Thyroid gland (tissue), 4 donors: ENCODE measurements around the gene ETS1. TPM values are rescaled to one million over a fixed set of nuclear protein-coding genes. Genes with fewer than 3 reads are reported as not detected.

Source experiments
- DNase-seq, 2 donors: peaks; one replicate each; pipeline ENCODE4 v3.0.0-alpha.2; 2019
- H3K27ac ChIP-seq, 3 donors: fragments of 200-600 bp; sonication (generic); 1 replicate in 2 of 3; 2 replicates in 1 of 3; pipeline ENCODE4 v1.5.1; 2016 to 2019; ENCODE audit warnings: mild to moderate bottlenecking in 1 of 3, moderate library complexity in 1 of 3
- H3K27me3 ChIP-seq: fragments of 200-600 bp; sonication (generic); one replicate; pipeline ENCODE4 v1.5.1; 2019
- H3K36me3 ChIP-seq, 2 donors: fragments of 200-600 bp; sonication (generic); one replicate each; pipeline ENCODE4 v1.5.1; 2016 to 2019
- H3K4me1 ChIP-seq, 2 donors: fragments of 200-600 bp; sonication (generic); one replicate each; pipeline ENCODE4 v1.5.1; 2017 to 2019
- H3K4me3 ChIP-seq, 3 donors: fragments of 200-600 bp; sonication (generic); replicated peaks in 1 of 3; 1 replicate in 2 of 3; 2 replicates in 1 of 3; pipeline ENCODE4 v1.5.1; 2016; ENCODE audit warnings: mild to moderate bottlenecking in 1 of 3
- H3K9me3 ChIP-seq: fragments of 200-600 bp; sonication (generic); one replicate; pipeline ENCODE4 v1.5.1; 2017
- POLR2A ChIP-seq, 2 donors: fragments of 450-650 bp; IDR thresholded peaks; one replicate each; pipeline ENCODE4 v1.6.1; 2017; ENCODE audit warnings: antibody characterized with exemption in 2 of 2, mild to moderate bottlenecking in 2 of 2, moderate library complexity in 1 of 2
- WGBS, 2 donors: methylation state at CpG; one replicate each; pipeline ENCODE4 v1.1.5; 2017; 5-methylcytosine and 5-hydroxymethylcytosine counted together
- intact Hi-C: fragments of 100-400 bp; cut with DNase I; formaldehyde crosslinking; loops from one replicate; pipeline ENCODE4 v1.15.1; 2023
- total RNA-seq, 4 donors: library from RNA; depleted of rRNA; stranded (reverse); fragments of >200 nt; gene quantifications; one replicate each; pipeline ENCODE4 v1.2.3, GENCODE V29; 2016
- TF ChIP-seq, protein P1 (sequence below), 6 experiments: fragments of 200-600 bp in 3 of 6; fragments of 450-650 bp in 3 of 6; sonication (generic) in 3 of 6; IDR thresholded peaks; one replicate each; pipeline ENCODE4 v1.5.1; 2016 to 2019; ENCODE audit warnings: antibody characterized with exemption in 6 of 6, mild to moderate bottlenecking in 2 of 6, inconsistent platforms in 1 of 6, moderate library complexity in 1 of 6

The ETS1 gene
- total RNA-seq, 4 donors from 2014 or later: 38.4 to 79.4 (median 58.4) TPM

DNA sequence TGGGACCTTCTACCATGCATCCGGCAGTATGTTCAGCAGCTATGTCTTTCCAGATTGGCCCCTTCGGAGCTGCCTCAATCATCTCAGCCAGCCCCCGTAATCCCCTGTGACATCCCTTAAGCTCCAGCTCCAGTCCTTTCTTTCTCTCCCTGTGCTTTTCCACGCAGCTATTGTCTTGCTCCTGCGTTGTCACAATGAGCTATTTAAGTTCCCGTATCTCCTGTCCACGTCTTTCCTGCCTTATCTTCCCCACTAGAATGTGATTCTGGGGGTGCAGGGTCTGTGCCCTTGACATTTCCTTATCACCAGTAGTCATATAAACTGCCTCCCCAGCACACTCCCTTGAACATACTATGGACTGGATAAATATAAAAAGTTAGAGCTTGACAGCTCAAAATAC is 5.1 kb upstream of the ETS1 start:
- Histone ChIP-seq H3K4me1 (no peaks in the 10 kb centered on the region), H3K9me3 (no peaks in the 10 kb centered on the region), H3K4me3 (no peak overlapping the region), H3K27ac (no peak overlapping the region), H3K27me3 (no peaks in the 10 kb centered on the region), H3K36me3 (no peaks in the 10 kb centered on the region)
- no peak for DNase-seq
- TF ChIP-seq, protein P1, sequence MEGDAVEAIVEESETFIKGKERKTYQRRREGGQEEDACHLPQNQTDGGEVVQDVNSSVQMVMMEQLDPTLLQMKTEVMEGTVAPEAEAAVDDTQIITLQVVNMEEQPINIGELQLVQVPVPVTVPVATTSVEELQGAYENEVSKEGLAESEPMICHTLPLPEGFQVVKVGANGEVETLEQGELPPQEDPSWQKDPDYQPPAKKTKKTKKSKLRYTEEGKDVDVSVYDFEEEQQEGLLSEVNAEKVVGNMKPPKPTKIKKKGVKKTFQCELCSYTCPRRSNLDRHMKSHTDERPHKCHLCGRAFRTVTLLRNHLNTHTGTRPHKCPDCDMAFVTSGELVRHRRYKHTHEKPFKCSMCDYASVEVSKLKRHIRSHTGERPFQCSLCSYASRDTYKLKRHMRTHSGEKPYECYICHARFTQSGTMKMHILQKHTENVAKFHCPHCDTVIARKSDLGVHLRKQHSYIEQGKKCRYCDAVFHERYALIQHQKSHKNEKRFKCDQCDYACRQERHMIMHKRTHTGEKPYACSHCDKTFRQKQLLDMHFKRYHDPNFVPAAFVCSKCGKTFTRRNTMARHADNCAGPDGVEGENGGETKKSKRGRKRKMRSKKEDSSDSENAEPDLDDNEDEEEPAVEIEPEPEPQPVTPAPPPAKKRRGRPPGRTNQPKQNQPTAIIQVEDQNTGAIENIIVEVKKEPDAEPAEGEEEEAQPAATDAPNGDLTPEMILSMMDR (IDR thresholded peaks at IDR 0.05): no peak
- TF ChIP-seq POLR2A (IDR thresholded peaks at IDR 0.05): no peak
- WGBS, 2 donors: 81 to 83% methylated on average over 7 of the region's 7 CpGs
- intact Hi-C loops: no loop called here

DNA sequence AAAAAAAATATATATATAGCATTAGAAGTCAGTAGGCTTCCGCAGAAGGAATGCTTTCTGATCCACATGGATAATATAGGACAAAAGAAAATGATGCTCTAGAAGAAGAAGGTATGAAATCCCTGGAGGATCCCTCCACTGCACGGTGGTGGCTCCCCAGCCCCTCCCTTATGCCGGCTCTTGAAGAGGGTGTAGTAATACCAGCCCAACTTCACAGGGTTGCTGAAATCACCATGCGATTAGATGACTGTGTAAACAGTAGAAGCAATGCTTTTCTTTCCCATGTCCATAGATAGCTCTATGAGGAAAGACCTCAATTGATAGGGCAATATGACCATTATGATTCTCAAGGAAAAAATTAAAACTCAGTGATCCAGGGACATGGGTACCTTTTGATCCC is 3.2 kb upstream of the ETS1 start:
- Histone ChIP-seq H3K4me3 (no peak overlapping the region), H3K9me3 (no peaks in the 10 kb centered on the region), H3K4me1 (no peaks in the 10 kb centered on the region), H3K36me3 (no peaks in the 10 kb centered on the region), H3K27ac (no peak overlapping the region), H3K27me3 (no peaks in the 10 kb centered on the region)
- TF ChIP-seq, protein P1 (IDR thresholded peaks at IDR 0.05): no peak
- TF ChIP-seq POLR2A (IDR thresholded peaks at IDR 0.05): no peak
- intact Hi-C loops: no loop called here
- no peak for DNase-seq
- 43 to 57% methylated on average over 4 of the region's 4 CpGs for WGBS, 2 donors

DNA sequence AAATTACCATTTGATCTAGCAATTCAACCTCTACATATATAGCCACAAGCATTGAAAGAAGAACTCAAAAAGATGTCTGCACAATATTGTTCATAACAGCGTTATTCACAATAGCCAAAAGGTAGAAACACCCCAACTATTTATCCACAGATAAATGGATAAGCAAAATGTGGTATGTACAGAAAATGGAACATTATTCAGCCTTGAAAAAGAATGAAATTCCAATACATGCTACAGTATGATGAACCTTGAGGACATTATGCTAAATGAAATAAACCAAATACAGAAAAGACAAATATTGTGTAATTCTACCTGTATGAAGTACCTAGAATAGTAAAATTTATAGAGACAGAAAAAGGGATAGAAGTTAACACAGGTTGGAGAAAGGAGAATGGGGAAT is 2.6 kb upstream of the ETS1 start:
- no peaks in the 10 kb centered on the region for H3K36me3 ChIP-seq
- WGBS, 2 donors: 95 to 98% methylated on average over 1 of the region's 1 CpG
- H3K27ac ChIP-seq: no peak overlapping the region
- H3K4me1 ChIP-seq: no peaks in the 10 kb centered on the region
- no peak for DNase-seq
- TF ChIP-seq POLR2A (IDR thresholded peaks at IDR 0.05): no peak
- TF ChIP-seq, protein P1 (IDR thresholded peaks at IDR 0.05): no peak
- intact Hi-C loops: no loop called here
- no peaks in the 10 kb centered on the region for H3K9me3 ChIP-seq
- H3K27me3 ChIP-seq: no peaks in the 10 kb centered on the region
- no peak overlapping the region for H3K4me3 ChIP-seq

DNA sequence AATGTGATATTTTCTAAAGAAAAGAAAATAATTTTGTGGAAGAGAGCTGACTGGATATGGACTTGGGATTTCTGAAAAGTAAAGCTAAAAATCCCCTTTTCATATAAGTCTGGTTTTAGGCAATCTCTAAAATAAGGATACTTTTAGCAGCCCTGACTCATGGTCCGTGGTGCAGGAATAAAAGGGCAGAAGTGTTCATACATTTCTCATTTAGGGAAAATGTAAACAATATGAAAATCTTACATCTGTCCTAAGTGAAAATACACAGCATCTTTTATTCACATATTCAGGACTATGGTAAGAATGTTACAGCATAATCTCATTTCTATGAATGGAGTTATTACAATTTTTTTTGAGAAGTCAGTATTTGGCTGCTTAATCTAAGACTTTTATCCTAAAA is 735 bp upstream of the ETS1 start:
- Histone ChIP-seq H3K27me3 (no peaks in the 10 kb centered on the region), H3K4me3 (no peak overlapping the region), H3K9me3 (no peaks in the 10 kb centered on the region), H3K27ac (no peak overlapping the region), H3K4me1 (no peaks in the 10 kb centered on the region), H3K36me3 (no peaks in the 10 kb centered on the region)
- TF ChIP-seq POLR2A (IDR thresholded peaks at IDR 0.05): no peak
- intact Hi-C loops: no loop called here
- WGBS, 2 donors: 86 to 90% methylated on average over 1 of the region's 1 CpG
- DNase-seq: no peak

DNA sequence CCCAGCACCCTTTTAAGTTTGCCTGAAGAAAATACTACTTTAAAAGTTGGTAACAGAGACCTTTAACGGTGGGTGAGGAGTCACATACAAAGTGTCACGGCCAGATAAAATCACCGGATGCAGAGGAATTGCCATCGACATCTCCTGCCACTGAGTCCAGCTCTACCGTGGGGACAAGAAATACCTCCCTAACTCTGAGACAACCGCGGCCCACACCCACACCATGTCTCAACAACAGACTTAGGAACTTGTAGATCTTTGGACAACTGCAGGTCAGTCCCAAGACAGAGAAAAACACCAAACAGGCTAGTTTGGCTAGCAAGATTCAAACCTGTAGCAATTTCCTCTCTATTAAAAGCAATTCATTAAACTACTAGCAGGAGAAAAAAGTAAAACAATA is 669 bp downstream of the ETS1 start:
- no peak overlapping the region for H3K27ac ChIP-seq

More for the DNA sequence above, 669 bp downstream of the ETS1 start:
- 70 to 71% methylated on average over 7 of the region's 7 CpGs for WGBS, 2 donors
- Histone ChIP-seq H3K4me1 (no peaks in the 10 kb centered on the region), H3K4me3 (peak overlapping the region in 1 of 3 donors; percentile 1), H3K27me3 (no peaks in the 10 kb centered on the region), H3K36me3 (no peaks in the 10 kb centered on the region), H3K9me3 (no peaks in the 10 kb centered on the region)
- DNase-seq: no peak
- TF ChIP-seq, protein P1 (IDR thresholded peaks at IDR 0.05): no peak
- TF ChIP-seq POLR2A (IDR thresholded peaks at IDR 0.05): no peak
- intact Hi-C loops: no loop called here
